ENCODE results near the gene PTPRT. TPM values are rescaled to one million over a fixed set of nuclear protein-coding genes. Genes with fewer than 3 reads are reported as not detected.

Gene PTPRT
- polyA plus RNA-seq, 3 donors = not detected

GRCh38 chr20:42895020-42895419 is 294.7 kb downstream of the PTPRT start:
- H3K27me3 ChIP-seq (ENCODE audit: control insufficient read depth in 2 of 2, insufficient read depth in 2 of 2, low read length in 2 of 2) = no peaks in the 10 kb centered on the region
- no peak overlapping the region for H2AFZ ChIP-seq (ENCODE audit: insufficient read depth, low read depth, low read length, poor library complexity, severe bottlenecking)
- no peak for TF ChIP-seq CTCF (IDR thresholded peaks at IDR 0.05)
- no peak overlapping the region for H3K9ac ChIP-seq (ENCODE audit: insufficient read depth, low read length, poor library complexity, severe bottlenecking)
- H3K79me2 ChIP-seq (ENCODE audit: insufficient read depth, low read length) = no peaks in the 10 kb centered on the region
- 100% methylated on average over 1 of the region's 1 CpG for WGBS (ENCODE audit: insufficient coverage)
- no peaks in the 10 kb centered on the region for H4K20me1 ChIP-seq (ENCODE audit: insufficient read depth, low read length)
- Mint-ChIP-seq H3K4me3 (no peak overlapping the region), H3K27ac (no peak overlapping the region), H3K4me1 (no peaks in the 10 kb centered on the region), H3K36me3 (no peaks in the 10 kb centered on the region), H3K9me3 (peaks cover 2 to 14% (median 9%) of the 10 kb centered on the region in 7 donors), H3K27me3 (ENCODE audit: low read depth in 3 of 3) (no peaks in the 10 kb centered on the region)
- H3K4me2 ChIP-seq (replicated peaks; ENCODE audit: extremely low read depth, low read length, poor library complexity, severe bottlenecking) = no peak overlapping the region
- intact Hi-C loops (cut with micrococcal nuclease) = no loop called here
- no peak overlapping the region for H3K27ac ChIP-seq (ENCODE audit: low read depth in 1 of 2, low read length in 2 of 2)
- peaks cover 13 to 19% of the 10 kb centered on the region in 2 donors for H3K9me3 ChIP-seq (replicated peaks in 1 of 2; ENCODE audit: control insufficient read depth in 1 of 2, insufficient read depth in 1 of 2, low read length in 2 of 2)
- DNase-seq = no peak
- H3K36me3 ChIP-seq (replicated peaks in 1 of 2; ENCODE audit: control insufficient read depth in 1 of 2, insufficient read depth in 2 of 2, low read length in 2 of 2) = no peaks in the 10 kb centered on the region
- H3K4me3 ChIP-seq (replicated peaks in 1 of 3; ENCODE audit: low read depth in 2 of 3, low read length in 3 of 3) = no peak overlapping the region
- H3K4me1 ChIP-seq (ENCODE audit: control insufficient read depth in 1 of 2, insufficient read depth in 2 of 2, low read length in 2 of 2) = no peaks in the 10 kb centered on the region

GRCh38 chr20:42894483-42894882 is 295.2 kb downstream of the PTPRT start:
- Histone ChIP-seq H3K79me2 (ENCODE audit: insufficient read depth, low read length) (no peaks in the 10 kb centered on the region), H3K9me3 (replicated peaks in 1 of 2; ENCODE audit: control insufficient read depth in 1 of 2, insufficient read depth in 1 of 2, low read length in 2 of 2) (peaks cover 13 to 19% of the 10 kb centered on the region in 2 donors), H3K36me3 (replicated peaks in 1 of 2; ENCODE audit: control insufficient read depth in 1 of 2, insufficient read depth in 2 of 2, low read length in 2 of 2) (no peaks in the 10 kb centered on the region), H3K9ac (ENCODE audit: insufficient read depth, low read length, poor library complexity, severe bottlenecking) (no peak overlapping the region), H3K4me1 (ENCODE audit: control insufficient read depth in 1 of 2, insufficient read depth in 2 of 2, low read length in 2 of 2) (no peaks in the 10 kb centered on the region), H3K4me2 (replicated peaks; ENCODE audit: extremely low read depth, low read length, poor library complexity, severe bottlenecking) (no peak overlapping the region), H3K4me3 (replicated peaks in 1 of 3; ENCODE audit: low read depth in 2 of 3, low read length in 3 of 3) (no peak overlapping the region), H3K27me3 (ENCODE audit: control insufficient read depth in 2 of 2, insufficient read depth in 2 of 2, low read length in 2 of 2) (no peaks in the 10 kb centered on the region), H2AFZ (ENCODE audit: insufficient read depth, low read depth, low read length, poor library complexity, severe bottlenecking) (no peak overlapping the region), H3K27ac (ENCODE audit: low read depth in 1 of 2, low read length in 2 of 2) (no peak overlapping the region), H4K20me1 (ENCODE audit: insufficient read depth, low read length) (no peaks in the 10 kb centered on the region)
- no peak for DNase-seq
- no peak for TF ChIP-seq CTCF (IDR thresholded peaks at IDR 0.05)
- Mint-ChIP-seq H3K27ac (no peak overlapping the region), H3K4me3 (no peak overlapping the region), H3K9me3 (peaks cover 2 to 14% (median 9%) of the 10 kb centered on the region in 7 donors), H3K27me3 (ENCODE audit: low read depth in 3 of 3) (no peaks in the 10 kb centered on the region), H3K4me1 (no peaks in the 10 kb centered on the region), H3K36me3 (no peaks in the 10 kb centered on the region)
- intact Hi-C loops (cut with micrococcal nuclease) = no loop called here
- 50% methylated on average over 1 of the region's 3 CpGs for WGBS (ENCODE audit: insufficient coverage)

All from CD14-positive monocyte (primary cell).